ENCODE data around the gene LSM12. TPM values are rescaled to one million over a fixed set of nuclear protein-coding genes. Genes with fewer than 3 reads are reported as not detected.
"Not testable (repeated sequence)": the region's sequence is repeated elsewhere in the genome, so short reads cannot be mapped to it uniquely, and the experiment has no call there.

The LSM12 gene
- 40.5 and 43.3 TPM in 2 replicates for polyA plus RNA-seq (2014; cell fraction: cytosol; rRNA removed)
- polyA plus RNA-seq (2014; cell fraction: nucleus; rRNA removed) = 18.4 and 18.9 TPM in 2 replicates

GRCh38 chr17:44066204-44066930 lies at the start of gene LSM12:
LSM12 (minus strand) TSS chr17:44066671; CDS start chr17:44066587, 84 bp downstream.
- DNase-seq (ENCODE audit: low spot score) = peak; percentile 90

GRCh38 chr17:44115585-44116415 lies 49.3 kb upstream of the LSM12 start:
- peak; percentile 54 for DNase-seq (ENCODE audit: low spot score)

GRCh38 chr17:44113868-44114840 lies 47.7 kb upstream of the LSM12 start:
- DNase-seq (ENCODE audit: low spot score) = no peak

DNA sequence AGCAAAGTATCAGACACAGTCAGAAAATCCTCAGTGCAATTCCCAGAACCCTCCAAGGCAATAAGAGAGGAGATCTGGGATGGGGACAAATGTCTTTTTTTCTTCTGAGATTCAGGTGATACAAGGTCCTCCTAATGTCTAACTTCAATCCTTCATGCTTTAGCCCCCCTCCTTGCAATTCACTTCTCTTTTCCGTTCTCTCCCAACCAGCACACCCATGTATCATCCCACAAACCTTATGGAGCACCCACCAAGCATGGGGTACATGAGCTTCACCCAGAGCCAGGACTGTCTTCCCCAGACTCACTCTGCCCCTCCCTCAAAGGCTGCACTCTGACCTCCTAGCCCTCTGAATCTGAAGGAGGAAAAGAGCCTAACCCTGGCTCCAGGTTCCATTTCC lies 46.9 kb upstream of the LSM12 start:
- no peak for DNase-seq (ENCODE audit: low spot score)

DNA sequence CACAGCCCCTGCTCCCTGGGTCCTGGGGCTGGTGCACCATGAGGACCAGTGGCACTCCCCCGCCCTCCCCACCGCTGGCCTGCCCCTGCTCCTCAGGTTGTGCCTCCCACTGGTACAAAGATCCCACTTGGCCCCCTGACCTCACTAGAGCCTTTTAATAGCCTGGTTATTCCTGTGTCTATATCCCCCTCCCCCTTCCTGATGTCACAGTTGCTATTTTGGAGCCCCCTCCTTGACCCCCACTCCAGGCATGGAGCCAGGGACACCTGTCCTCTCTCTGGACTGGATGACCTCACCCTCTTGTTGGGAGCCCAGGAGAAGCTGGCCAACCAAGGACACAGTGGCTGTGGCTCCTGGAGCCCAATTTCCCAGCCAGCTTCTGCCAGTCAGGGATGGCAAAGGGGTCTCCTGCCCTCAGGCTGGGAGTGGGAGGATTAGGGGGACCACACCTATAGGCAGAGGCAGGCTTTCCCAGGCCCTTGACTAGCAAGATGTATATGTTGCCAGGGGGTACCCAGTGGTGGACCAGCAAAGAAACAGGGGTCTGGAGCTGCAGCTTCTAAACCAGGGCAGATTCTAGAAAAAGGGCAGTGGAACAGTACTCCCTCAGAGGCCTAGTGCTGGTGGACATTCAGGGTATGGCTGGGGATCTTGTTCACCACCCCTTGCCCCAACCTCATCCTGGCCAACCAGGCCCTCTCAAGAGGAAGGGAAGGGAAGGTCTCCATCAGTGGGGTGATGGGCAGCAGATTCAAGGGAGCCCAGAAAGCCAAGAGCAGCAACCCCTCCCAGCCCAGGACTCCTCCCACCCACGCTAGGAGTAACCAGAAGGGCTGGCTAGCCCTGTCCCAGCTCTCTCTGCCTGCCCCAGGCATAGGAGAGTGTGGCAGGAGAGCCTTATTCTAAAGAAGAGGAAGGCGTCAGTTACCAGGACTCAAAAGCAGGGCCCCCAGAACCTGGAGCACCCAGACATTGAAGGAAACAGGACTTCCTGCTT lies 46.1 kb upstream of the LSM12 start:
- DNase-seq (ENCODE audit: low spot score) = no peak

DNA sequence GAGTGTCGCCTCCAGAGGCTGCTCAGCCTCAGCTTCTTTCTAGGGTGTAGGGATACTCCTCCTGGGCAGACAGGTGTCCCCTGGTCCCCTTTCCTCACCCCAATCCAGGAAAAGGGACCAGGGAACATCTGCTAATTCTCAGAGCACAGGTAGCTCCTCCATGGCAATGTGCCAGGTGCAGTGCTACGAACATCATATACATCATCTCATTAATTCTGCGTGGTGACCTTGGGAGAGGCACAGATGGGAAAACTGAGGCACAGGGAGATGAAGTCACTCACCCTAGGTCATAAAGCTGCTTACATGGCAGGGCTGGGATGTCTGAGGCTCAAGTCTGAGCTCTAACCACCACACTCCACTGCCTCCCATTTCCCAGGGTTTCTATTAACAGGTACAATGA lies 45.3 kb upstream of the LSM12 start:
- DNase-seq (ENCODE audit: low spot score) = no peak

- peak; percentile 92 for DNase-seq (ENCODE audit: low spot score)
Measured at GRCh38 chr17:44110823-44111633, 44.6 kb upstream of the LSM12 start.

GRCh38 chr17:44110011-44110686 lies 43.7 kb upstream of the LSM12 start:
- DNase-seq (ENCODE audit: low spot score) = no peak

- DNase-seq (ENCODE audit: low spot score) = no peak
Measured at GRCh38 chr17:44109312-44109630, 42.8 kb upstream of the LSM12 start.

GRCh38 chr17:44108440-44109311 lies 42.2 kb upstream of the LSM12 start:
- DNase-seq (ENCODE audit: low spot score) = no peak

- DNase-seq (ENCODE audit: low spot score) = no peak
Measured at GRCh38 chr17:44106801-44107200, 40.3 kb upstream of the LSM12 start.

DNA sequence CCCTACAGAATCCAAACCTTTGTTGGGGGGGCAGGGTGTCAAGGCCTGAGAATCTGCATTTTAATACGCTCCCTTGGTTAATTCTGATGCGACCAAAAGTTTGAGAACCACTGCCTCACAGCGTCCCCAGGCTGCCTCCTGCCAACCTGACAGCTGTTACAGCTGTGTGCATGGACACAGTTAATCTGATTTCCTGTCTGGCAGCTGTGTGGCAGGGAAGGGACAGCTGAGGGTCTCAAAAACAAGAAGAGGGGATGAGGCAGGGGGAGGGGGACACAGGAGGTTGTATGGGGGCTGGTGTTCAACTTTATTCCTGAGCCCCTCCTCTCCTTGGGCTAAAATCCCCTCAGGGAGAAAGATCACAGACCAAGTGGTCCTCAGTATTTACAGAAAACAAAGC lies 39.5 kb upstream of the LSM12 start:
- no peak for DNase-seq (ENCODE audit: low spot score)

GRCh38 chr17:44105483-44105882 lies 39.0 kb upstream of the LSM12 start:
- no peak for DNase-seq (ENCODE audit: low spot score)

DNA sequence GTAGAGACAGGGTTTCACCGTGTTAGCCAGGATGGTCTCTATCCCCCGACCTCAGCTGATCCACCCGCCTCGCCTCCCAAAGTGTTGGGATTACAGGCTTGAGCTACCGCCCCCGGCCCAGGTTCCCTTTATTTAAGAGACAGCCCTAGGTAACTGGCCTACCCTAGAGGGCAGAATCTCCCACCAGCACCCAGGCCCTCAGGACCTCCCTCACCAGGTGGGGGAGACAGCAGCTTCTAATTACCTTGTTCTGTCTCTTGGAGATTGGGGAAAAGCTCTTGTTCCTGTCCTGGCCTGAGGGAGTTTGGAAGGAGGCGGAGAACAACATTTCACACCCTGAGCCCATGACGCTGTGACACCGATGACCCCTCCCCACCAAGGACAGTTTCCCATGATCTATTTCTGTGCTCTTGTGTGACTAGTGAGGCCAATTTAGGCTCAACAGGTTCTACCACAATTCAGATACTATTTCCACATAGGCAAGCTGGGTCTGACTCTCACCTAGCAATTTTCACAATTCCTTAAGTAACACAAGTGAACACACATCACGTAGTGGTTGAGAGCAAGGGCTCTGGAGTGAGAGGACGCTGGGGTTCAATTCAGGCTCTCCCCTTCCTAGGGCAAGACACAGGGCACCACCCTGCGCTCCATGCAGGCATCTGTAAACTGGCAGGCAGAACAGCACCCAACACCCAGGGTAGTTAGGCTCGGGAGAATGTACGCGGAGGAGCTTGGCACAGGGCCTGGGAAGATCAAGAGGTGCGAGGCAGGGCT lies 36.6 kb upstream of the LSM12 start:
- DNase-seq (ENCODE audit: low spot score) = no peak

GRCh38 chr17:44101858-44102257 lies 35.4 kb upstream of the LSM12 start:
- DNase-seq (ENCODE audit: low spot score) = not testable (repeated sequence)

DNA sequence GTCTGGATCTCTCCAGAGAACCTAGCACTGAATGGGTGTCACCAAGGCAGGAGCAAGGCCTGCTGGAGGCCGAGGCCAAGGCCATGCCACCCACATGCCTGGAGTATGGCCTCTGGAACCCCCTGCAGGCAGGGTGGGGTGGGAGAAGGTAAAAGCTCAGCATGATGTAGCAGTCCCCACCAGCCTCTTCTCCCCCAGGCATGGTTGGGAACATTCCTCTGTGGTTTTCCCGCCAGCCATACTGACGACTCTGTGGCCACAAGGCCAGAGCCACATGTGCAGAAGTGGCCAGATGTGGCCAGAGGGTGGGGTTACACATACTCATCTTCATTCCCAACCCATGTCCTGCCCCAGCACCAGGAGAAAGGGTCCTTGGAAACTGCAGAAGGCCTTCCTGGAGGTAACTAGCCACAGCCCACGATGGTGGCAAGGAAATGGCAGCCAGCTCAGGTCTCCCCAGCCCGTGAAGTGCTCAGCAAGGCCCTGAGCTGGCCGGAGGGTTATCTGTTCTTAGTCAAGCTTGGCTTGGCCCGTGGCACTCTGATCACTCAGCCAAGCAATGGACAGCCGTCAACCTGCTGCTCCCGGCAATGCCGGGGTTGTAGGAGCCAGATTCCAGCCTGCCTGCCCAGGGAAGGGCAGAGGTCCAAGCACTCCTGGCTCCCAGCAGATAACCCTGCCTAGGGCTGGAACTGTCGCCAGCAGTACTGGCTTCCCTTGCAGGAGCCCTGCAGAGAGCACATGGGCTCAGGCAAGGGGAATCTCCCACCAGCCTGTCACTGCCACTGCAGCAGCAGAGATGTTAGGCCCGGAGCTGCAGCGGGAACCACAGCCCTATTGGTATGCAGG lies 30.9 kb upstream of the LSM12 start:
- no peak for DNase-seq (ENCODE audit: low spot score)
